Right lobe of liver (tissue), 6 donors: ENCODE results near the gene RUNDC3A. TPM values are rescaled to one million over a fixed set of nuclear protein-coding genes. Genes with fewer than 3 reads are reported as not detected.

ENCODE experiments used
- ATAC-seq, 4 donors: fragments of 200-7000 bp; cut with Tn5 transposase; one replicate each; pipeline ENCODE4 v1.9.1; 2020; ENCODE audit warnings: mild to moderate bottlenecking in 4 of 4, moderate library complexity in 4 of 4
- DNase-seq, 3 donors: peaks; one replicate each; pipeline ENCODE4 v3.0.0-alpha.2; 2020
- H3K27ac ChIP-seq, 3 donors: fragments of 200-600 bp; one replicate each; pipeline ENCODE4 v1.8.0; 2022
- H3K27me3 ChIP-seq, 2 donors: fragments of 200-600 bp; one replicate each; pipeline ENCODE4 v1.8.0; 2022
- H3K36me3 ChIP-seq, 4 donors: fragments of 200-600 bp; sonication (generic) in 1 of 4; one replicate each; pipeline versions ENCODE4 v1.5.1 to v1.8.0; 2017 to 2022; ENCODE audit warnings: control low read depth in 1 of 4
- H3K4me1 ChIP-seq, 4 donors: fragments of 200-600 bp; sonication (generic) in 1 of 4; one replicate each; pipeline versions ENCODE4 v1.5.1 to v1.8.0; 2017 to 2022; ENCODE audit warnings: control low read depth in 1 of 4
- H3K4me3 ChIP-seq, 3 donors: fragments of 200-600 bp; one replicate each; pipeline ENCODE4 v1.8.0; 2022
- H3K9me3 ChIP-seq, 4 donors: fragments of 200-600 bp; sonication (generic) in 1 of 4; one replicate each; pipeline versions ENCODE4 v1.5.1 to v1.8.0; 2017 to 2022; ENCODE audit warnings: control low read depth in 1 of 4
- CTCF ChIP-seq, 4 donors: fragments of 200-600 bp in 3 of 4; fragments of 450-650 bp in 1 of 4; IDR thresholded peaks; one replicate each; pipeline versions ENCODE4 v1.5.1 to v1.8.0; 2016 to 2022; ENCODE audit warnings: antibody characterized with exemption in 4 of 4, mild to moderate bottlenecking in 2 of 4
- POLR2A ChIP-seq: fragments of 450-650 bp; IDR thresholded peaks from one replicate; pipeline ENCODE4 v1.6.1; 2017; ENCODE audit warnings: antibody characterized with exemption, mild to moderate bottlenecking
- WGBS: methylation state at CpG from one replicate; pipeline ENCODE4 v1.1.6; 2018; ENCODE audit warnings: low coverage, low lambda C conversion rate; ENCODE audit not compliant: insufficient coverage; ENCODE audit errors: missing lambda C conversion rate; 5-methylcytosine and 5-hydroxymethylcytosine counted together
- intact Hi-C, 2 donors: fragments of 100-400 bp; cut with DNase I; formaldehyde crosslinking; loops; one replicate each; pipeline versions ENCODE4 v1.11.2 to v1.14.1; 2022
- total RNA-seq, 6 experiments: library from RNA; depleted of rRNA in 2 of 6; stranded (reverse); fragments of >200 nt in 2 of 6; fragmentation: NEBNext Ultra II Directional in 3 of 6; extraction: Animal tissue kit (Norgen Biotek cat#: 25700) in 3 of 6; gene quantifications; one replicate each; pipeline versions ENCODE4 v1.1.0 to v1.2.4, GENCODE V29; 2016 to 2023
- donor health status: DM: no; HTN: yes; CAD: no.
- donor health status: DM: no; HTN: no; CAD: no.
- donor health status: DM: no; HTN: no; CAD: no.
- donor health status: DM: no; HTN: yes; CAD: no.
- donor health status: DM: no; HTN: yes; CAD: no.

RUNDC3A gene
- total RNA-seq, 6 experiments from 2014 or later: 0.12 to 0.75 TPM; not detected in 4

- no peak for ATAC-seq
- H3K9me3 ChIP-seq: no peaks in the 10 kb centered on the region
- peaks cover 0 to 12% (median 5%) of the 10 kb centered on the region in 4 donors for H3K4me1 ChIP-seq
- 100% methylated on average over 1 of the region's 2 CpGs for WGBS
- H3K27ac ChIP-seq: no peak overlapping the region
- TF ChIP-seq CTCF (IDR thresholded peaks at IDR 0.05) (no peak), POLR2A (no peak)
- intact Hi-C loops: no loop called here
- no peaks in the 10 kb centered on the region for H3K36me3 ChIP-seq
- H3K4me3 ChIP-seq: no peak overlapping the region
- peaks cover 0 to 7% of the 10 kb centered on the region in 2 donors for H3K27me3 ChIP-seq
- no peak for DNase-seq
These were observed 1.8 kb downstream of the RUNDC3A start for GRCh38 chr17:44310188-44310587.

- H3K27ac ChIP-seq: no peak overlapping the region
- intact Hi-C loops: no loop called here
- peaks cover 0 to 12% (median 5%) of the 10 kb centered on the region in 4 donors for H3K4me1 ChIP-seq
- no peak overlapping the region for H3K4me3 ChIP-seq
- no peaks in the 10 kb centered on the region for H3K9me3 ChIP-seq
- DNase-seq (no peak), ATAC-seq (no peak)
- WGBS: 76% methylated on average over 5 of the region's 10 CpGs
- peaks cover 0 to 7% of the 10 kb centered on the region in 2 donors for H3K27me3 ChIP-seq
- no peaks in the 10 kb centered on the region for H3K36me3 ChIP-seq
- no peak for TF ChIP-seq CTCF (IDR thresholded peaks at IDR 0.05)
- TF ChIP-seq POLR2A: no peak
These were observed 2.4 kb downstream of the RUNDC3A start for GRCh38 chr17:44310609-44311376.

- H3K27me3 ChIP-seq: no peaks in the 10 kb centered on the region
- TF ChIP-seq CTCF (IDR thresholded peaks at IDR 0.05) (no peak), POLR2A (no peak)
These were observed 3.3 kb downstream of the RUNDC3A start for GRCh38 chr17:44311562-44312181.

GRCh38 chr17:44312396-44313104 lies 4.1 kb downstream of the RUNDC3A start:
- intact Hi-C loops: no loop called here
- DNase-seq: no peak
- no peak overlapping the region for H3K4me3 ChIP-seq
- peaks cover 0 to 10% (median 4%) of the 10 kb centered on the region in 4 donors for H3K4me1 ChIP-seq
- H3K36me3 ChIP-seq: no peaks in the 10 kb centered on the region
- no peak for TF ChIP-seq POLR2A
- no peak for TF ChIP-seq CTCF (IDR thresholded peaks at IDR 0.05)
- ATAC-seq: no peak
- no peaks in the 10 kb centered on the region for H3K27me3 ChIP-seq
- 55% methylated on average over 15 of the region's 17 CpGs for WGBS
- H3K9me3 ChIP-seq: no peaks in the 10 kb centered on the region
- no peak overlapping the region for H3K27ac ChIP-seq

More at GRCh38 chr17:44311562-44312181, 3.3 kb downstream of the RUNDC3A start:
- Histone ChIP-seq H3K36me3 (no peaks in the 10 kb centered on the region), H3K9me3 (no peaks in the 10 kb centered on the region), H3K27ac (no peak overlapping the region), H3K4me3 (no peak overlapping the region), H3K4me1 (peaks cover 0 to 12% (median 5%) of the 10 kb centered on the region in 4 donors)
- no peak for ATAC-seq
- intact Hi-C loops: no loop called here
- 83% methylated on average over 1 of the region's 5 CpGs for WGBS
- no peak for DNase-seq
